HG03064 (cell line): Measurements from ENCODE around the gene OVCH2.
"Not testable (repeated sequence)": the region's sequence is repeated elsewhere in the genome, so short reads cannot be mapped to it uniquely, and the experiment has no call there.

ENCODE experiments used
- ATAC-seq: cut with Tn5 transposase; IDR thresholded peaks from one replicate; pipeline ENCODE4 v1.9.1; 2021; ENCODE audit warnings: low read depth; ENCODE audit not compliant: unreplicated experiment

Gene OVCH2, protein sequence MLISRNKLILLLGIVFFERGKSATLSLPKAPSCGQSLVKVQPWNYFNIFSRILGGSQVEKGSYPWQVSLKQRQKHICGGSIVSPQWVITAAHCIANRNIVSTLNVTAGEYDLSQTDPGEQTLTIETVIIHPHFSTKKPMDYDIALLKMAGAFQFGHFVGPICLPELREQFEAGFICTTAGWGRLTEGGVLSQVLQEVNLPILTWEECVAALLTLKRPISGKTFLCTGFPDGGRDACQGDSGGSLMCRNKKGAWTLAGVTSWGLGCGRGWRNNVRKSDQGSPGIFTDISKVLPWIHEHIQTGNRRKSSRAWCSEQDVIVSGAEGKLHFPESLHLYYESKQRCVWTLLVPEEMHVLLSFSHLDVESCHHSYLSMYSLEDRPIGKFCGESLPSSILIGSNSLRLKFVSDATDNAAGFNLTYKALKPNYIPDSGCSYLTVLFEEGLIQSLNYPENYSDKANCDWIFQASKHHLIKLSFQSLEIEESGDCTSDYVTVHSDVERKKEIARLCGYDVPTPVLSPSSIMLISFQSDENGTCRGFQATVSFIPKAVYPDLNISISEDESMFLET

DNA sequence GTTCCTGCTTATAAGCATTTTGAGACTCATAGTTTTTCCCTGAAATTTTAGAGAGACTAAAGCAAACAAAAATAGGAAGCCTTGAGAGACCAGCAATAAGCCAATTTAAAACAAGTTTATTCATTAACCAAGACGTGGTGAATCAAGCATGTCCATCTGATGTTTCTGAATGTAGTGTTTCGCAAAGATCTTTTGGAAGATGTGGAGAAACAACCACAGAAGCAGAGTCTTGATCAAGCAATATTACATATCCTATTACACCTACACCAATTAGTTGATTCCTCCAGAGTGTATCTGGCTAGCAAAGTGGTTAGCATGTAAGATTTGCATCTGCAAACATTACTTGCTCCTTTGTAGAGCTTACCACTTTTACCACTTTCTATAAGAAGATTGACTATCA is at the start of gene OVCH2:
TSS of gene OVCH2 (minus strand) at position 101 of the 400 bp plus-strand sequence. CDS start at position 18, 83 bp downstream.
- ATAC-seq = no peak

DNA sequence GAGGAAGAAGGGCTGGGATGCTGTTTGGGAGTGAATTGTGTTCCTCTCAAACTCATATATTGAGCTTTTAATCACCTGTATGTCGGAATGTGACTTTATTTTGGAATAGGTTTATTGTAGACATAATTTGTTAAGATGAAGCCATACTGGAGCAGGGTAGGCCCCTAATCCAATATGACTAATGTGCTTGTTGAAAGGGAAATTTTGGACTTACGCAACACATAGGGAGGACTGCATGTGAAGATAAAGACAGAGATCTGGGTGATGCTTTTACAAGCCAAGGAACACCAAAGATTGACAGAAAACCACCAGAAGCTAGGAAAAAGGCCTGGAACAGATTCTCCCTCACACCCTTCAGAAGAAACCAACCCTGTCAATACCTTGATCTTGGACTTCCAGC is 43.2 kb upstream of the OVCH2 start:
- ATAC-seq = no peak

DNA sequence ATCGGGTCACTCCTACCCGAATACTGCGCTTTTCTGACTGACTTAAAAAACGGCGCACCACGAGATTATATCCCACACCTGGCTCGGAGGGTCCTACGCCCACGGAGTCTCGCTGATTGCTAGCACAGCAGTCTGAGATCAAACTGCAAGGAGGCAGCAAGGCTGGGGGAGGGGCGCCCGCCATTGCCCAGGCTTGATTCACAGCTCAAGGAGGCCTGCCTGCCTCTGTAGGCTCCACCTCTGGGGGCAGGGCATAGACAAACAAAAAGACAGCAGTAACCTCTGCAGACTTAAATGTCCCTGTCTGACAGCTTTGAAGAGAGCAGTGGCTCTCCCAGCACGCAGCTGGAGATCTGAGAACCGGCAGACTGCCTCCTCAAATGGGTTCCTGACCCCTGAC is 28.5 kb upstream of the OVCH2 start:
- ATAC-seq = not testable (repeated sequence)

DNA sequence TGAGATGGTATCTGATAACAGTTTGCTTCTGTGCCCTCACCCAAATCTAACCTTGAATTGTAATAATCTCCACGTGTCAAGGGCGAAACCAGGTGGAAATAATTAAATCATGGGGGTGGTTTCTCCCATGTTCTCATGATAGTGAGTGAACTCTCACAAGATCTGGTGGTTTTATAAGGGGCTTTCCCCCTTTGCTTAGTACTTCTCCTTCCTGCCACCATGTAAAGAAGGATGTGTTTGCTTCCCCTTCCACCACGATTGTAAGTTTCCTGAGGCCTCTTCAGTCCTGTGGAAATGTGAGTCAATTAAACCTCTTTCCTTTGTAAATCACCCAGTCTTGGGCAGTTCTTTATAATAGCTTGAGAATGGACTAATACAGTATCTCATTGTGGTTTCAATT is 8.5 kb upstream of the OVCH2 start:
- ATAC-seq = no peak

DNA sequence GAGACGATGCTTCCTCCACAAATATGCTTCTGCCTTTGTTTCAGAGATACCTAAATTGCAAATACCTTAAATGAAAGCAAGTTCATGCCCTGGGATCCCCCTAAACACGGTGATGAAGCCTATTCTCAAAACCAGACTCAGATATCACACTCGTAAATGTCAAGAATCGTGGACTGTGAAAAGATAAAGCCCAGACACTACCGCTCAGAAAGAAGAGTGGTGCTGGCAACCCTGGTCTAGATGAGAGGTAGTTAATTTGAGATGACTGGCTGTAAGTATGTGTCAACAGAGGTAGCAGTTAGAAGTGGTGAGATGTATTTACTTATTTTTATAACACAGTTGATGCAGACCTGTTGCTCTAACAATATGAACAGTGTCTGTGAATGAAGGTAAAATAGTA is 2.5 kb downstream of the OVCH2 start:
- ATAC-seq = no peak

DNA sequence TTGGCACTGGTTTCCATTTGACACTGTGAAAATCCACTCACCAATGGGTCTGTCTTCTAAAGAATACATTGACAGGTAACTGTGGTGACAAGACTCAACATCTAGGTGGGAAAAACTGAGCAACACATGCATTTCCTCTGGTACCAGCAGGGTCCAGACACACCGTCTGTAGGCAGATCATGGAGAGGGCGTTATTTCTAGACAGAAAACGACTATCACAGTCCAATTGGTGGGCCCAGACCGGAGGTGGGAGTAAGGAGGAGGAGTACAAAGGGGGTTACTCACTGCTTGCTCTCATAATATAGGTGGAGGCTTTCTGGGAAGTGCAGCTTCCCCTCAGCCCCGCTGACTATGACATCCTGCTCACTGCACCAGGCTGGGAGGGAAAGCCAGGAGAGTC is 9.9 kb downstream of the OVCH2 start:
- no peak for ATAC-seq

DNA sequence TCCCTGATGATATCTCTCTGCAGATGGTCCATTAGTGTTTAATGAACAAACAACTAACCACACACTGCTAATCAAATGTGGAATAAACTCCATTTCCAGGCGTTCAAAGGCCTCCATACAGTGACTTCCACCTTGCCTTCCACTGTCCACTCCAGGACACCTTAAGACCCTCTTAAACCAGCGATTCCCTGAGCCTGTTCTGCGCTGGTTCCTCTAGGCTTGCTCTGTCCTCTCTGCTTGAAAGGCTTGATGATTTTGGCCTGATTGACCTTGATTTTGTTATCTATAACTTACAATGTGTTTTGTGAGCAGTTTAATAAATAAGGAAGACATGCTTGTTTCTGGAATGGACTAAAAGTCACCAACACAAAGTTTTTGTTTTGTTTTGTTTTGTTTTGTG is 12.0 kb downstream of the OVCH2 start:
- ATAC-seq = no peak

DNA sequence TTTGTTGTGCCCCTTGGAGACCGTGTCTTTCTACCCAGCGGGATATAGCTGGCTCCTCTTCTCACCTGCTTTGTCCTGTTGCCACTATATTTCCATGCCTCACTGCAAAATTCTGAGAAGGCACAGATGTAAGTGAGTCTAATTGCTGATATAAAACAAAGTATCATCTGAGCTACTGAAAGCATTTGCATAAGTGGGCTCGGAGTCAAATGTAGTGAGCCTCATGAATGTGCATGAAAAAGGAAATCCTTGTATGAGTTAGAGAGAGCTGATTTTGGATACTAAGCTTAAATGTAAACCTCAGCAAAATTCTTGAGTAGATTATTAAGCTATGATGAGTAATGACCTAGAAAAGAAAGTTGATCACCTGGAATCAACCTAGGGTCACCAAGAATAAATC is 13.9 kb downstream of the OVCH2 start:
- no peak for ATAC-seq

DNA sequence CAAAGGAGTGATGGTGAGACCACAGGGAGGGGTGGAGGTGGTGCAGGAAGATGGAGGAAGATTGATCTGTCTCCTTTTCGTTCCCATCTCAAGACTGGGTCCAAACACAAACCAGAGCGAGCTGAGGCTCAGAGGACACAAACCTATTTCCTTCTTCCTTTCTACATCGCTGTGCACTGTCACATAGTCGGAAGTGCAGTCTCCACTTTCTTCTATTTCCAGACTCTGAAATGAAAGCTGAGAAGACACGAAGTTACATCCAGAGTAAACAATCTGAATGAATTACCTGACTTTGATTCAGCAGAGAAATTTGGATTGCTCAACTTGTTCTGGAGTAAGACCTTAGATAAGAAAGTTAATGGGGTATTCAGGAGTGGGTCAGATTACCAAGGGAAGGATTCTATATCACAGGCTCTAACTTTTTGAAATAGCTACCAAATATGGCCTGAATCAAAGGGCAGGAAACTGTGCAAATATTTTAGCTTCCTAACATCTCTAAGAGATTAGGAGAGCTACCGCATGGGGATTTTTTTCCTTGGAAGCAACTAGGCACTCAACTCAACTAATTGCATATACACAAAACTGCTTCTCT is 14.4 kb downstream of the OVCH2 start:
- no peak for ATAC-seq

DNA sequence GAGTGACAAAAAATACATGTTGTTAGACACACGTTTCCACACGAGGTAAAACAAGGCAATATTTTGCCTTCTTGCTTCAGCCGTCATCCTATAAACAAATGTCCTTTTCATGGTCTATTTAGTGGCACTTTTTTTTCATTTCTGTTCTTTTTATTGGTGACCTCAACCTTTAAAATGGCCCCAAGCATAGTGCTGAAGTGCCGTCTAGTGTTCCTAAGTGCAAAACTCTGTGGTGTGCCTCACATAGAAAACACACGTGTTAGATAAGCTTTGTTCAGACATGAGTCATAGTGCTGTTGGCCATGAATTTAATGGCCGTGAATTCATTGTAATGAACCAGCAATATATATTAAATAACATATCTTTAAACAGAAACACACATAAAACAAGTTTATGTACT is 15.6 kb downstream of the OVCH2 start:
- ATAC-seq = no peak

DNA sequence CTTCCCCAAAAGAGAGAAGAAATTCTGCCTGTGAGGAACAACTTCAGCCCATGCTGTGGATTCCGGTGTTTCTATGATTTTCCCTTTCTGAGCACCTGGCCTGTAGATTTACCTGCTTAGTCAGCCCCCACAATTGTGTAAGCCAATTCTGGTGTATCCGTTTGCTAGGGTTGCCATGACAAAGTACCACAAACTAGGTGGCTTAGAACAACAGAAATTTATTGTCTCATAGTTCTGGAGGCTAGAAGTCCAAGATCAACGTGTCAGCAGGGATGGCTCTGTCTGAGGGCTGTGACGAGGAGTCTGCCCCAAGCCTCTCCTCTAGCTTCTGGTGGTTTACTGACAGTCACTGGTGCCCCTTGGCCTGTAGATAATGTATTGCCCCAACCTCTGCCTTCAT is 17.0 kb downstream of the OVCH2 start:
- ATAC-seq = no peak

DNA sequence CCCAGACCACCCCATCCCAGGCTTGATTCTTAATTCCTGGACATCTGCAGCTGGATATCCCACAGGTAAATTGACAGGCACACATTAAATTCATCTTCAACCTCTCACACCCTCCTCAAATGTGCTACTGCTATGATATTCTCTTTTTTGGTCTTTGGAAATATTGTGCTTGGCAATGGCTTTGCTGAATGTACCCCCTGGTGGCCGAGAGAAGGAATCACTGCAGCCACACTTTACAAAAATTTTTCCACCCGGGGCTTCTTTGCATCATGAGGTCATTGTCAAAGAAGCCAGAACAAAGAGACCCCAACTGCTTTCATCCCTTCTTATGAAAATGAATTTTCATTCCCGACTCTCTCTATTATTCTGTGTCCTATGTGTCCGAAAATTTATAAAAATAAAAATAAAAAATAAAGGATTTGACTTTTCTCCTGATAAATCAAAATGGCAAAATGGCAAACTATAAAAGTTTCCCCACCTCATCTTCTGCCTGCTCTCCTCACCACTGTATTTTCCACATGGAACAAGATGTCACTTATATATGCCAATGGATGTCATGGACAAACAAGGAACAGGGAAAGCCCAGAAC is 17.9 kb downstream of the OVCH2 start:
- no peak for ATAC-seq

DNA sequence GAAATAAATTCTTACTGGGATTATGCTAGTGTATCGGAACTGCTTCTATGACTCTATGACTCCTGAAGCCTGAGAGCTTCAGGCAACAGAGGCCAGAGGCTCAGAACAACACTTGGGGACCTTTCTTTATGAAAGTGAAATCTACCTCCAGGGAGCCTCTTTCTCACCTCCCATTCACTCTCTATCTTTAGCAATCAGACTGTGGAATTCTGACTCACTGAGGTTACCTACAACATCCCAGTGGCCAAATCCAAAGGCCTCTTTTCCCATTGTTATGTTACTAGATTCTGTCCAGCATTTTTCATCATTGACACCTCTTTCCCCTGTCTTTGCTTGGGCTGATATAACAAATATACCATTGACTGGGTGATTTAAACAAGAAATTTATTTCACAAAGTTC is 18.9 kb downstream of the OVCH2 start:
- ATAC-seq = no peak

DNA sequence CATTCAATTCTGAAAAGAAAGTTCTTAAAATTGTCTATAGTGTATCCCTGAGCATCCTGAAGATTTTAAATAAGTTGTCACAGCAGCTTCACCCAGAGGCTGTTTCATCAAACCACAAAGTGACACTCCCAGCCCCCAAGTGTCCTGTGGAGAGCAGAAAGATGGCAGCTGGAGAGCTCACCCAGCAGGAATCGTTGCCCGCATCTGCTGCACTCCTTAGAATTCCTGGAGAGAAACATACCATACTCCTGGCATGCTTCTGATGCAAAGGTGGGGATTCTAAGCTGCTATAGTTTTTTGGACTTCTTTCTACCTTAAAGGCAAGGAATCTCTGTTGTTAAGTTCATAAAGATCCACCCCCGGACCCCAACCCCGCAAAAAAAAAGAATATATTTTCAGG is 19.5 kb downstream of the OVCH2 start:
- no peak for ATAC-seq

DNA sequence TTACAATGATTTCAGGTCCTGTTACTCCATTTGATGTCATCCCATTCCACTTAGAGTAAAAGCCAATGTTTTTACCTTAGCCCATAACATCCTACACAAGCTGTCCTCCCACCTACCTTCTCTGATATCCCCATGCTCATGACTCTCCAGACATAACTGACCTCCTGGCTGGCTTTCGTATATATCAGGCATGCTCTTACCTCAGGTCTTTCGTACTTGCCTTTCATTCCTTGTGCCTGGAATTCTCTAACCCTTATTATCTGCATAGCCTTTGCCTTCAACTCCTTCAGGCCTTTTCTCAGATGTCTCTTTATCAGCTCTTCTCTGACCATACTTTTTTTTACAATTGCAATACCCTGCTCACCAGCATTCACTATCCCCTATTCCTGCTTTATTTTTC is 22.7 kb downstream of the OVCH2 start:
- ATAC-seq = no peak

DNA sequence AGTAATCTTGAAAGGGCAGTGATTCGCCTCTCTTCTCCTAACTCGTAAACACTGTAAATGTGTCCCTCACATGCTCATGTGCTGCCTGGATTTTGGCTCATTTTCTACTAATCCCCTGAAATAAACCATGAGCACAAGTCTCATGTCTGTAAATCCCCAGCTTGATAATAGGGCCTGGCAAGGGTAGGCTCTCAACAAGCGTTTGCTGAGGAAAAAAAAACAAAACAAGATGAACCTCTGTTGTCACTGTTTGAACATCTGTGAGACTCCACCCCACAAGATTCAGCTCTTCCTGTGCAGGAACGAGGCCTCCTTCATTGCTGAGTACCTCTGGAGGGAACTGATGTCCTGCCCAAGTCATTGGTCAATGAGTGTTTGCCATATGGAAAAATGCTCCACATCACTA is 28.5 kb downstream of the OVCH2 start:
- no peak for ATAC-seq

DNA sequence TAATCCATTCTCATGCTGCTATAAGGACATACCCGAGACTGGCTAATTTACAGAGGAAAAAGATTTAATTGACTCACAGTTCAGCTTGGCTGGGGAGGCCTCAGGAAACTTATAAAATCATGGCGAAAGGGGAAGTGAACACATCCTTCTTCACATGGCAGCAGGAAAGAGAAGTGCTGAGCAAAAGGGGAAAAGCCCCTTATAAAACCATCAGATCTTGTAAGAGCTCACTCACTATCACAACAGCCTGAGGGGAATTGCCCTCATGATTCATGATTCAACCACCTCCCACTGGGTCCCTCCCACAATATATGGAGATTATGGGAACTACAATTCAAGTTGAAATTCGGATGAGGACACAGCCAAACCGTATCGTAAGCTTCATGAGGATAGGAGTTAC is 29.2 kb downstream of the OVCH2 start:
- no peak for ATAC-seq

DNA sequence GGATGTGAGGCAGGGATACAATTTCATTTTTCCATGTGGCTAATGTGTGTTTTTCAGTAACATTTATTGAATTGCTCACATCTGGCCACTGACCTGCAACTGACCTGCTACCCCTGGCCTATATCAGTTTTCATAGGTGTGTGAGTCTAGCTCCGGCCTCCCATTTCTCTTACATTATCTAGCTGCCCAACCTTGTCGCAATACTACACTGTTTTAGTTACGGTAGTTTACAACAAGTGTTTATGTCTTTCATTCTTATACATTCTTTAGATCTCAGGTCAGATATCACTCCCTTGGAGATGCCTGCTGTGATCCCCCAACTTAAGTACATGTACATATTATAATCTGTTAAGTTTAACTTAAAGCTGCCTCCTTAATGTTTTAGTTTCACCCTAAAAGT is 30.6 kb downstream of the OVCH2 start:
- no peak for ATAC-seq

DNA sequence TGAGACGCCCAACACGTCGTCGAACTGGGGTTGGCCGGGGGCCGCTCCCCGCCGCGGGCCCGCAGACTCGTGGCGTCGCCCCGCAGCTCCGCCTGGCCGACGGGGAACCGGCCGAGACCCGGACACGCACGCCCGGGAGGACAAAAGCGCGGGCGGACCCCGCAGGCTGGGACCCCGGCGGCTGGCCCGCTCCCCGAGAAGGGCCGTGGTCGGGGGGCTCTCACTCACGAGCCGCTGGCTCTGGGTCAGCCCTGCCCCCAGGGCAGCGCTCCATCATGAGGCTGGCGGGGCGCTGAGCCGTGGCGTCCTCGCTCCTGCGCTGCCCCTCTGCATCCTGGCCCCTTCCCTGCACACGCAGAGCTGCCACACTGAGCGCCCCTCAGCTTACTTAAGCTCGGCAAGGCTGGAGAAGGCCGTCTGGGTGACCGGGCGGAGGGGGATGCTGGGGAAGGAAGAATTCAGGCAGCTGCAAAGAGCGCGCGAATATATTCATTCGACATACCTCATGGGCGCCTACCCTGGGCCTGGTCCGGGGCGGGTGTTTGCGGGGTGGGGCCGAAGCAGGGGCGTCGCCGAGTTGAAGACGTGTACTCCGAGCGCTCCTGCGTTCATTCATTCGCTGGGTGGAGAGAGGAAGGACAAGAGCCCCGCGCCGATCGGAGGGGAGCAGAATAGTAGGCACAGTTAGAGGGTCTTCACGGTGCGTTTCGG is 32.4 kb downstream of the OVCH2 start:
- no peak for ATAC-seq

DNA sequence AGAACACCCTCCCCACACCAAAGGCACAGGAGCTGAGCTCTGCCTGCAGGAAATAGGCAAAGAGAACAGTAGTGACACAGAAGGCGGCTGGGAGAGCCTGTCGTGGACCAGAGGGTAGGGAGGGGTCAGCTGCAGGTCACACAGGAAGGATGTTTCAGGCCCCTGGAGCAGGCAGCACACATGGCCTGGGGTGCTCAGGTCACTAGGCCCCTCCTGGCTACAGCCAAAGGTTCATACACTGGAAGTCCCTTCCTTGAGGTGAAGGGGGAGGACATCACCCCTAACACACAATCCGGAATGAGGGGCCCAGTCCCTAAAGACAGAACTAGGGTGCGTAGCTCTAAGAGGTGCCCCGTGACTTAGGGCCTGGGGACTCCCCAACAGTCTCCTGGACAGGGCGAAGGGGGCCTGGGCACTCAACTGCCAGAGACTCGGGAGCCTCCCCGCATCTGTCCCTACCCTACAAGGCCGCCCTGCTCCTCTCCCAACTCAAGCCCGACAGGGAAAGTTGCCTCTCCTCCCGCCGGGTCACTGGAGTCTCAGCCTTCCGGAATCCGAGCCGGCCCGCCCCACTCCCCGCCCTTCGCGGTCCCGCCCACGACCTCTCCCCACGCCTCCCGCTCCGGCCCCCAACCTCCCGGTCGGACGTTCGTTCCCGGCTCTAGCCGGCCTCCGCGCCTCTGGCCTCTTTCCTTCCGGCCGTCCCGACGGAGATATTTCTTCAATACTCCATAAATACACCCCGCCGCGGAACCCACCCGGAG is 33.1 kb downstream of the OVCH2 start, which contains the start of gene CYB5R2:
TSS of gene CYB5R2 (minus strand) at position 541 of the 764 bp plus-strand sequence. CDS start 675 bp downstream, outside the sequence.
- ATAC-seq = no peak
